Fibroblast of gingiva (primary cell): ENCODE results near the gene ANKRD27.
"Not testable (repeated sequence)": the region's sequence is repeated elsewhere in the genome, so short reads cannot be mapped to it uniquely, and the experiment has no call there.

Experiments
- DNase-seq: peaks from one replicate; pipeline ENCODE4 v3.0.0-alpha.2; 2011; ENCODE audit warnings: low read depth

ANKRD27 gene

DNA sequence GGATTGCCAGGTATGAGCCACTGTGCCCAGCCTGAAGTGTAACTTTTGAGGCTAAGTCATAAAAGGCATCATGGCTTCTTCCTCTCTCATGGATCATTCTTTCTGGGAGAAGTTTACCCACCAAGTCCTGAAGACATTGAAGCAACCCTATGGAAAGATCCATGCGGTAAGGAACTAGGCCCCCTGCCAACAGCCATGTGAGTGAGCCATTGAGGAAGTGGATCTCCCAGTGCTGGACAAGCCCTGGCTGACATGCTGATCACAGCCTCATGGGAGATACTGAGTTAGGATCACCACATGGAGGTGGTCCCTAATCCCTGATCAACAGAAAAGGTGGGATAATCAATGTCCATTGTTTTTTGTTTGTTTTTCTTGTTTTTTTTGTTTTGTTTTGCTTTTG is 13.3 kb upstream of the ANKRD27 start:
- DNase-seq = no peak

- no peak for DNase-seq
These were observed 12.7 kb upstream of the ANKRD27 start for GRCh38 chr19:32687681-32688080.

- DNase-seq = no peak
These were observed 12.0 kb upstream of the ANKRD27 start for GRCh38 chr19:32686847-32687475.

DNA sequence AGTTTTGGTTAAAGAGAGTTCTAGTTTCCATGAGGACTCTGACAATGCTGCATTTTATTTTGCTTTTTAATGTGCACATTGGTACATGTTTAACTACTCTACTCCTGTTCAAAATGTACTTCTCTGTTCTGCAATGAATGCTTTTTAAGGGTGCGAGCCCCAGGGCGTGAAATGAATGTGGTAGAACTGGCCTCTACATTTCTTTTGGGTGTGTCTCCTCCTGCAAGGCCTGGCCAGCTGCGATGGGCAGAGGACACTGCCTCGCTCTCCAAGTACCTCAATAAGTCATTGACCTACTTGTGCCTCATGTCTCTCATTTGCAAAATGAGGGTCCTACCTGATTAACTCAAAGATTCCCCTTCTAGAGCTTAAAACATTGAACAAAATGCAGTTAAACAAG is 7.3 kb upstream of the ANKRD27 start:
- no peak for DNase-seq

GRCh38 chr19:32680986-32681385 is 6.0 kb upstream of the ANKRD27 start:
- no peak for DNase-seq

DNA sequence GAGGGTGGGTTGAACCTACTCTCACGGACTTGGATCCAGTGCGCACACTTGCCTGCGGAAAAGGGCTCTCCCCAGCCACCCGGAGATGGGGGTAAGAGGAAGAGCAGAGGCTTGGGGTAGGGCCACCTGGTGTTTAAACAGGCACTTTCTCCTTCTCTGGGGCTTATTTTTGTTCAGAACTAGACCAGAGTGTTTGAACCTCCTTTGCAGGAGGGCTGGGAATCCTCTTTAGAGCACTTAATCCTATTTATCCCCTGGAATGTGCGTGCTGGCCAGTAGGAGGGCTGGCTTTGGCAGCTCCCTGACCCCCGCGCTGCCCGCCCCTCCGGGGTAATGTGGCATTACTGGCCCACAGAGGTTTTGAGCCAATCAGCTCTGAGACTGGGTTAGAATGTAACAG is 2.7 kb upstream of the ANKRD27 start:
- DNase-seq = no peak

DNA sequence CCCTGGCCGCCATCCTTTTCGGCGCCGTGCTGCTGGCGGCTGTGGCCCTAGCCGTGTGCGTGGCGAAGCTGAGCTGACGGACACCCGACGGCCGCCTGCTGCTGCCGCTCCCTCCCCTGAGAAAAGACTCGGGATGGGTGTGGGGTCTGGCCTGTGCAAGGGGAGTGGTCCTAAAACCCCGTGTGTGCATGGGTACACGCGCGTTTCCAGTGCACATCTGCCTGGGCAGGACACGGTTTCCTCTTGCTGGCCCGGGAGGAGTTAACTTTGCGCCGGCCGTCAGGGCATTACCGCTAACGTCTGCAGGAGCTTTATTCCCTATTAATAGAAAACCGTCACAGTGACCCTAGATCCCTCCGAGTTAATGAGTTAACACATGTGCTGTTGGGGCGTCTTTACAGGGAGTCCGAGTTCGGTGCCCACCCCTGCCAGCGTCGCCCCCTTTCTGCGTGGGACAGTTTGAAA is 1.9 kb upstream of the ANKRD27 start:
- DNase-seq = no peak

GRCh38 chr19:32676186-32676894 is 1.4 kb upstream of the ANKRD27 start:
- DNase-seq = no peak

DNA sequence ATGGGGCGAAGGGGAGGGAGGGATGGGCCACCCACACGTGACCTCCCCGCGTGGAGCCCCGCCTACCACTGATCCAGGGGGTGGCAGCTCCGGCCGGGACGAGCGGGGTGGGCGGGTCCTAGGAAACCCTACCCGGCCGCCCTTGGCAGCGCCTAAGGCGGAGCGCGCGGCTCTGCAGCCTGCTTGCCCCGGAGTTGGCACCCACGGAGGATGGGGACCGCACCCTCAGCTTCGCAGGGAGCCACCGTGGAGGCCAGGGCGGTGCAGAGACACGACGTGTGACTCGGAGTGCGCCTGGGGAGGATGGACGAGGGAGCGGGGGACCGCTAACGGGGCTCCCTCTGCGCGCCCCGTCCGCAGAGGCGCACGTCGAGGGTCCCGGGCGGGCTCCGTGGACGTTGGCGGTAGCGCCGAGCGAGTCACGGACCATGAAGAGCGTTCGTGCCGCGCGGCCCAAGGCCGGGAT is 773 bp upstream of the ANKRD27 start, which contains the start of gene RGS9BP:
TSS of gene RGS9BP (plus strand) at position 129 of the 466 bp plus-strand sequence. CDS start 416 bp downstream, outside the sequence.
- peak; percentile 78 for DNase-seq

- no peak for DNase-seq
These were observed 638 bp downstream of the ANKRD27 start for GRCh38 chr19:32674153-32674930.

GRCh38 chr19:32673573-32673972 is 1.4 kb downstream of the ANKRD27 start:
- no peak for DNase-seq

DNA sequence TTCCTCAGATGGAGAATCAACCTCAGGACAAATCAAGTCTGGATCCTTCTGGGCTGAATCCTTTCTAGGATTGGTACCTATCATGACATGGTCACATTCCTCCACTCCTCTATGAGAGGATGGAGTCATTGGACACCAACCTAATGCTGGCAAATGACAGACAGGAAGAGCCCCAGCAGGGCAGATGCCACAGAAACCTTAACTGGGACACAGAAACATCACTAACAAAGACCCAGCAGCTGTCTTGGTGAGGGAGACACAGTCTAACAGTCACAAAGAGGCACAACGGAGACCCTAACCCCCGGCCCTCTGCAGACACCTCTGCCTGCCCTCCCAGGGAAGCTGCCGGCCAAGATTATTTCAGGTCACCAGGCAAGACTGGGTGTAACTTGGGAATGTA is 2.1 kb downstream of the ANKRD27 start:
- DNase-seq = no peak

GRCh38 chr19:32671883-32672593 is 2.9 kb downstream of the ANKRD27 start:
- no peak for DNase-seq

DNA sequence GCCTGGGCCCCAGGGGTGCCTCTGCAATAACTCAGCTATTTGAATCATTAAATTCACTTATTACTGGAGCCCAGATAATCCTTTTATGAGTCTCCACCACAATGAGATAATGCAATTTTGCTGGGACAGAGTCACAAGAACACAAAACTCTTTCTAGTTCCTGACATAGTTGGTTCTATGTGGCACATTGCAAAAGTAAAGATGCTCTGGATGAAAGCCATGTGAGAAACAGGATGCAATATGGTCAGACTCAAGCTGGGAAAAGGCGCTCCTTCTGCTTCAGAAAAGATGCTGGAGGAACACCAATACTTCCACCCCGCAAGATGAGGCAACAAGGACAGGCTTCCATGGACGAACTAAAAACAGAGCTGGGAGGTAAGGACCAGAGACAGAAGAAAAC is 5.7 kb downstream of the ANKRD27 start:
- DNase-seq = no peak

- no peak for DNase-seq
These were observed 8.9 kb downstream of the ANKRD27 start for GRCh38 chr19:32666084-32666483.

GRCh38 chr19:32662186-32662585 is 12.8 kb downstream of the ANKRD27 start:
- DNase-seq = peak; percentile 18

GRCh38 chr19:32661318-32661717 is 13.7 kb downstream of the ANKRD27 start:
- no peak for DNase-seq

DNA sequence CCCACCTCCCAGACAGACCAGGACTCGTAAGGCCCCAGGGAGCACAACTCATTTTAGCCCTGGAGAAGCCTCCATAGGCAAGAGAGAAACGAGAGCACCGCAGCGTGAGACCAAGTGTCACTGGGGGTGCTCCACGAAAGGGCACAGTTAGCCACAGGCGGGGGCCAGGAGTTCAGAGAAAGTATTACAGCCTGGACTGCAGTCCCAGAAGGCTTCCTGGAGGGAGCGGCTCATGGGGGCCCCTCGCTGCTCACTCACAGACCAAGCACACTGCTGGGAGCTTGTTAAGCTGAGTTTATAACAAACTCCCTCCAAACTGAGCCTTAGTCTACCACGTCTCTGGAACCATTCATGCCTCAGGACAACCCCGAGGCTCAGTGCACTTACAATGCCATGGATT is 16.5 kb downstream of the ANKRD27 start:
- no peak for DNase-seq

GRCh38 chr19:32658075-32658474 is 16.9 kb downstream of the ANKRD27 start:
- no peak for DNase-seq

DNA sequence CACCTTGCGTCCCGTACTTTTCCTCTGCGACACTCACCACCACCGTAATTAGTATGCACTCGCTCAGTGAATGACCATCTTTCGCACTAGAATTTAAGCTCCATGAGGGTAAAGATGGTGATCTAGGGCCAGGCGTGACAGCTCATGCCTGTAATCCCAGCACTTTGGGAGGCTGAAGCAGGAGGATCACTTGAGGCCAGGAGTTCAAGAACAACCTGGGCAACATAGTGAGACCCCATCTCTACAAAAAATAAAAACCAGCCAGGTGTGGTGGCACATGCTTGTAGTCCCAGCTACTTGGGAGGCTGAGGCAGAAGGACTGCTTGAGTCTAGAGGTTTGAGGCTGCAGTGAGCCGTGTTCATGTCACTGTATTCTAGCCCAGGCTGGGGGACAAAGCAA is 18.6 kb downstream of the ANKRD27 start:
- not testable (repeated sequence) for DNase-seq

DNA sequence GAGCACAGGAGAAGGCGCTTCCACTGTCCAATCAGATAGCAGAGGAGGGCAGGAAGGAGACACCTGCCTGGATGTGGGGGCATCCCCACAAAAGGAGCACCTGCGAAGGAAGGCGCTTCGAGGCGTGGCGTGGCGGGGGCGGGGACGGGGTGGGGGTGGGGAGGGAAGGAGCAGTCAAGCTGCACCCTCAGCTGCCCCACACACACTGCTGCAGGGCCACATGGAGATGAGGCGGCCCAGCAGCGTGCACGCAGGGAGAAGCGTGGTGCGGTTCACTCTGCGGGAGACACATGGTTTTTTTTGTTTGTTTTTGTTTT is 21.4 kb downstream of the ANKRD27 start:
- DNase-seq = no peak

DNA sequence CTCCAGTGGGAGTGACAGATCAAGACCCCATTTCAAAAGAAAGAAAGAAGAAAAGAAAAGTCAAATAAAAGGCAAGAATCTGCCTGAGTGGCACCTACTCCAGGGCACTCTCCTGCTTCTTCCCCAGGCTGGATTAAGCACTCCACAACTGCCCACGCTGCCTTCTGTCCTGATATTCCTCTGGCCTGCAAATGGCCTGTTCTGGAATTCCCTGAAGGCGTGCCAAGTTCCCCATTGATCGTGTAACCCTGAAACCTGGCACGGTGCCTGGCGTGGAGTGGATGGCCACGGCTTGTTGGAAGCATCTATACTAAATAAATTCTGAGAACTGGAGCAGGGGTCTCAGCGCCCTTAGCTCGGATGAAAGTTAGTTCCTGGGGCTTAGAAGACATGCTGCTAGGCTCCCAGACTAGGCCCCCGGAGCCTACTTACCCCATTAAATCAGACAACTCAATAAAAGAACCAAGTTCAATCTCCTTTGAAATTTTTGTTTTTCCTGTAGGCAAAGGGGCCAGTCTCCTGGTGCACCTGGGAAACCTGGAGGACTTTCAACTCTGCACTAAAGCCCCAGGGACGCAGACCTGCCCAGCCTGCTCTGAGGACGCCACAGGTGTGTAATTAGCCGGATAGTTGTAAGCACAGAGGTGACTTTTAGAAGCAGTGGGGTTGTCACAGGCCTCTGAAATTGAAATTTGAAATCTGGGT is 21.9 kb downstream of the ANKRD27 start:
- DNase-seq = no peak
